ENCODE measurements around the gene TDRD12. TPM values are rescaled to one million over a fixed set of nuclear protein-coding genes. Genes with fewer than 3 reads are reported as not detected.

TDRD12 gene
- total RNA-seq, 2 experiments from 2014 or later, result 0.14 to 0.22 TPM

DNA sequence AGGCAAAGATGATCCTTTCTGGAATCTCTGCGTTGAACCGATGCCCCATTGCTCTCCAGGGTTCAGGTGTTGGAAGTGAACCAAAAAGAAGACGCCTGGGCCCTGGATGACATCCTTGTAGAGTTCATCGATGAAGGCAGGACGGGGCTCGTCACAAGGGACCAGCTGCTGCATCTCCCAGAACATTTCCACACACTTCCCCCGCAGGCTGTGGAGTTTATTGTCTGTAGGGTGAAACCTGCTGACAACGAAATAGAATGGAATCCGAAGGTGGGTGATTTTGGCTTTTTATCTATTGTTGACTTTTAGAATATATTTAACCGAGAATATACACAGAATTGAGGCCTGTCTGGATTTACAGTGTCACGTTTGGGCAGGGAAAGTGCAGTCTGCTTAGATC lies 91.6 kb downstream of the TDRD12 start:
- TF ChIP-seq, protein P1, sequence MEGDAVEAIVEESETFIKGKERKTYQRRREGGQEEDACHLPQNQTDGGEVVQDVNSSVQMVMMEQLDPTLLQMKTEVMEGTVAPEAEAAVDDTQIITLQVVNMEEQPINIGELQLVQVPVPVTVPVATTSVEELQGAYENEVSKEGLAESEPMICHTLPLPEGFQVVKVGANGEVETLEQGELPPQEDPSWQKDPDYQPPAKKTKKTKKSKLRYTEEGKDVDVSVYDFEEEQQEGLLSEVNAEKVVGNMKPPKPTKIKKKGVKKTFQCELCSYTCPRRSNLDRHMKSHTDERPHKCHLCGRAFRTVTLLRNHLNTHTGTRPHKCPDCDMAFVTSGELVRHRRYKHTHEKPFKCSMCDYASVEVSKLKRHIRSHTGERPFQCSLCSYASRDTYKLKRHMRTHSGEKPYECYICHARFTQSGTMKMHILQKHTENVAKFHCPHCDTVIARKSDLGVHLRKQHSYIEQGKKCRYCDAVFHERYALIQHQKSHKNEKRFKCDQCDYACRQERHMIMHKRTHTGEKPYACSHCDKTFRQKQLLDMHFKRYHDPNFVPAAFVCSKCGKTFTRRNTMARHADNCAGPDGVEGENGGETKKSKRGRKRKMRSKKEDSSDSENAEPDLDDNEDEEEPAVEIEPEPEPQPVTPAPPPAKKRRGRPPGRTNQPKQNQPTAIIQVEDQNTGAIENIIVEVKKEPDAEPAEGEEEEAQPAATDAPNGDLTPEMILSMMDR (IDR thresholded peaks at IDR 0.05), result no peak
- DNase-seq (no peak), ATAC-seq (ENCODE audit: poor library complexity) (no peak)
- ChIA-PET CTCF (no interaction called here), POLR2A (no interaction called here)
- no peak overlapping the region for H3K4me3 ChIP-seq (ENCODE audit: low read length)
- H3K27ac Mint-ChIP-seq, result no peak overlapping the region
- peaks cover 29% of the 10 kb centered on the region for H3K4me1 Mint-ChIP-seq (ENCODE audit: low read depth)
- no peaks in the 10 kb centered on the region for H3K36me3 ChIP-seq (ENCODE audit: insufficient read depth, low read length)
- no peaks in the 10 kb centered on the region for H3K27me3 ChIP-seq (ENCODE audit: control insufficient read depth in 1 of 2, insufficient read depth in 2 of 2, low read length in 2 of 2)
- no peak overlapping the region for H3K4me3 Mint-ChIP-seq
- H3K9me3 ChIP-seq (ENCODE audit: control insufficient read depth in 1 of 2, insufficient read depth in 1 of 2, low read length in 2 of 2), result no peaks in the 10 kb centered on the region
- intact Hi-C loops (cut with DNase I, micrococcal nuclease), result no loop called here
- no peak overlapping the region for H3K27ac ChIP-seq (ENCODE audit: low read depth in 1 of 2, low read length in 2 of 2)
- no peaks in the 10 kb centered on the region for H3K36me3 Mint-ChIP-seq (ENCODE audit: low read depth)
- H3K9me3 Mint-ChIP-seq, result no peaks in the 10 kb centered on the region
- H3K27me3 Mint-ChIP-seq, result no peaks in the 10 kb centered on the region
- peaks cover 12% of the 10 kb centered on the region for H3K4me1 ChIP-seq (ENCODE audit: insufficient read depth, low read length)

DNA sequence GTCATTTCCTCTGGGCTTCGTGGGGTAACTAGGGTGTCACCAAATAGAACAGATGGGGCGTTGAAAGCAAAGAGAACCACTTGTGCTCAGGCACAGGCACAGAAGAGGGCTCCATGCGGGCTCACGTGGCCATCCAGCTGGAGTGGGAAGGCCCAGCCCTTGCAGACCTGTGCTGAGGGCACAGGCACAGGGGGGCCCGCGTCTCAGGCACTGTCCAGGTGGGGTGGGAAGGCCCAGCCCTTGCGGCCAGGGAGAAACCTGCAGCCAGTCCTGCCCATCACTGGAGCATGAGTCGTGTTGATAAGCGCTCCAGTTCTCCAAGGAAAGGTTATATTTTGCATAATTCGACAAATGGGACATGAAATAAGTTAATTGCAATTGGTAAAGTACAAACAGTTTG lies 92.5 kb downstream of the TDRD12 start:
- no peaks in the 10 kb centered on the region for H3K36me3 Mint-ChIP-seq (ENCODE audit: low read depth)
- CTCF ChIA-PET, result no interaction called here
- no peaks in the 10 kb centered on the region for H3K27me3 Mint-ChIP-seq
- TF ChIP-seq, protein P1 (IDR thresholded peaks at IDR 0.05), result no peak
- intact Hi-C loops (cut with DNase I, micrococcal nuclease), result no loop called here
- H3K27ac Mint-ChIP-seq, result no peak overlapping the region
- H3K36me3 ChIP-seq (ENCODE audit: insufficient read depth, low read length), result no peaks in the 10 kb centered on the region
- peaks cover 12% of the 10 kb centered on the region for H3K4me1 ChIP-seq (ENCODE audit: insufficient read depth, low read length)
- ATAC-seq (ENCODE audit: poor library complexity), result no peak
- H3K4me3 ChIP-seq (ENCODE audit: low read length), result no peak overlapping the region
- no peak for DNase-seq
- no peaks in the 10 kb centered on the region for H3K9me3 ChIP-seq (ENCODE audit: control insufficient read depth in 1 of 2, insufficient read depth in 1 of 2, low read length in 2 of 2)
- POLR2A ChIA-PET, result no interaction called here
- H3K4me1 Mint-ChIP-seq (ENCODE audit: low read depth), result peaks cover 29% of the 10 kb centered on the region
- no peak overlapping the region for H3K27ac ChIP-seq (ENCODE audit: low read depth in 1 of 2, low read length in 2 of 2)
- no peaks in the 10 kb centered on the region for H3K9me3 Mint-ChIP-seq
- no peak overlapping the region for H3K4me3 Mint-ChIP-seq
- no peaks in the 10 kb centered on the region for H3K27me3 ChIP-seq (ENCODE audit: control insufficient read depth in 1 of 2, insufficient read depth in 2 of 2, low read length in 2 of 2)

DNA sequence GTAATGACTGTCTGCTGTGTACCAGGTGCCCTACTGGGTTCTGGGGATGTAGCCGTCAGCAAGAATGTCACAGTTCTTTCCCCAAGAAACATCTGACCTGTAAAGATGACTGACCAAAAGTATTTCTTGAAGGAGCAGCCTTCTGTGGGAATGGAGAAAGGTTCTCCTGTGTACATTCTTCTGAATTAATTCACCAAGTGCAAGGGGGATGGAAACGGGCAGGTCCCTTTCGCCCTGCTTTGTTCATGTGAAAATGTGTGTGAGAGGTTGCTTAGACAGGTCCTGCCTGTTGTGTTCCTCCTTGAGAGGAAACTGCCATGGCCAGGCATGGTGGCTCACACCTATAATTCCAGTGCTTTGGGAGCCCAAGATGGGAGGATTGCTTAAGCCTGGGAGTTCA lies 93.0 kb downstream of the TDRD12 start:
- Histone ChIP-seq H3K9me3 (ENCODE audit: control insufficient read depth in 1 of 2, insufficient read depth in 1 of 2, low read length in 2 of 2) (no peaks in the 10 kb centered on the region), H3K36me3 (ENCODE audit: insufficient read depth, low read length) (no peaks in the 10 kb centered on the region), H3K27ac (ENCODE audit: low read depth in 1 of 2, low read length in 2 of 2) (no peak overlapping the region), H3K27me3 (ENCODE audit: control insufficient read depth in 1 of 2, insufficient read depth in 2 of 2, low read length in 2 of 2) (no peaks in the 10 kb centered on the region), H3K4me1 (ENCODE audit: insufficient read depth, low read length) (peaks cover 12% of the 10 kb centered on the region), H3K4me3 (ENCODE audit: low read length) (no peak overlapping the region)
- DNase-seq, result no peak
- ATAC-seq (ENCODE audit: poor library complexity), result no peak
- H3K36me3 Mint-ChIP-seq (ENCODE audit: low read depth), result no peaks in the 10 kb centered on the region
- H3K4me3 Mint-ChIP-seq, result no peak overlapping the region
- CTCF ChIA-PET, result no interaction called here
- no peaks in the 10 kb centered on the region for H3K9me3 Mint-ChIP-seq
- H3K27ac Mint-ChIP-seq, result no peak overlapping the region
- POLR2A ChIA-PET, result no interaction called here
- peaks cover 29% of the 10 kb centered on the region for H3K4me1 Mint-ChIP-seq (ENCODE audit: low read depth)
- no peaks in the 10 kb centered on the region for H3K27me3 Mint-ChIP-seq
- intact Hi-C loops (cut with DNase I, micrococcal nuclease), result no loop called here
- TF ChIP-seq, protein P1 (IDR thresholded peaks at IDR 0.05), result no peak
